ENCODE data around the gene MXRA8. TPM values are rescaled to one million over a fixed set of nuclear protein-coding genes. Genes with fewer than 3 reads are reported as not detected.
"Not testable (repeated sequence)": the region's sequence is repeated elsewhere in the genome, so short reads cannot be mapped to it uniquely, and the experiment has no call there.

Gene MXRA8
- total RNA-seq, 1 experiment from 2014 or later, result 0.23 TPM

- DNase-seq (ENCODE audit: low read depth), result no peak
These were observed 37.5 kb downstream of the MXRA8 start for GRCh38 chr1:1320666-1321448.

GRCh38 chr1:1319646-1319941 lies 38.8 kb downstream of the MXRA8 start:
- DNase-seq (ENCODE audit: low read depth), result no peak

- DNase-seq (ENCODE audit: low read depth), result no peak
These were observed 39.3 kb downstream of the MXRA8 start for GRCh38 chr1:1318777-1319645.

GRCh38 chr1:1318131-1318652 lies 40.2 kb downstream of the MXRA8 start:
- DNase-seq (ENCODE audit: low read depth), result peak; percentile 95

- no peak for DNase-seq (ENCODE audit: low read depth)
These were observed 40.9 kb downstream of the MXRA8 start for GRCh38 chr1:1317420-1317819.

GRCh38 chr1:1316199-1316598 lies 42.2 kb downstream of the MXRA8 start:
- not testable (repeated sequence) for DNase-seq (ENCODE audit: low read depth)

- DNase-seq (ENCODE audit: low read depth), result no peak
These were observed 42.9 kb downstream of the MXRA8 start for GRCh38 chr1:1315435-1315954.

- DNase-seq (ENCODE audit: low read depth), result no peak
These were observed 43.5 kb downstream of the MXRA8 start for GRCh38 chr1:1314678-1315335.

GRCh38 chr1:1314237-1314586 lies 44.1 kb downstream of the MXRA8 start:
- no peak for DNase-seq (ENCODE audit: low read depth)

GRCh38 chr1:1313500-1314236 lies 44.7 kb downstream of the MXRA8 start:
- DNase-seq (ENCODE audit: low read depth), result no peak

GRCh38 chr1:1312450-1313314 lies 45.7 kb downstream of the MXRA8 start:
- DNase-seq (ENCODE audit: low read depth), result no peak

- no peak for DNase-seq (ENCODE audit: low read depth)
These were observed 46.9 kb downstream of the MXRA8 start for GRCh38 chr1:1311107-1312104.

GRCh38 chr1:1310476-1311053 lies 47.8 kb downstream of the MXRA8 start:
- DNase-seq (ENCODE audit: low read depth), result no peak

GRCh38 chr1:1310109-1310385 lies 48.3 kb downstream of the MXRA8 start:
- DNase-seq (ENCODE audit: low read depth), result no peak

- DNase-seq (ENCODE audit: low read depth), result peak; percentile 48
These were observed 48.9 kb downstream of the MXRA8 start for GRCh38 chr1:1309251-1310108.

GRCh38 chr1:1308756-1309250 lies 49.6 kb downstream of the MXRA8 start:
- no peak for DNase-seq (ENCODE audit: low read depth)

GRCh38 chr1:1307923-1308755 lies 50.2 kb downstream of the MXRA8 start, which contains the start of the genes ACAP3 and PUSL1:
TSS of gene ACAP3 (minus strand) at chr1:1307930. CDS start at chr1:1307815, 115 bp downstream.
TSS of gene PUSL1 (plus strand) at chr1:1308597. CDS start at chr1:1308644, 47 bp downstream.
- DNase-seq (ENCODE audit: low read depth), result peak; percentile 95
